Hematopoietic multipotent progenitor cell treated with erythropoietin and hydrocortisone succinate and interleukin-3 and kit ligand, for 17 days (in vitro differentiated cells): ENCODE measurements around the gene ASTN2.

ENCODE experiments used
- DNase-seq: peaks from one replicate; pipeline ENCODE4 v3.0.0-alpha.2; 2015; ENCODE audit warnings: low spot score

The ASTN2 gene

GRCh38 chr9:117245175-117245829 lies 169.6 kb downstream of the ASTN2 start:
- DNase-seq: no peak

DNA sequence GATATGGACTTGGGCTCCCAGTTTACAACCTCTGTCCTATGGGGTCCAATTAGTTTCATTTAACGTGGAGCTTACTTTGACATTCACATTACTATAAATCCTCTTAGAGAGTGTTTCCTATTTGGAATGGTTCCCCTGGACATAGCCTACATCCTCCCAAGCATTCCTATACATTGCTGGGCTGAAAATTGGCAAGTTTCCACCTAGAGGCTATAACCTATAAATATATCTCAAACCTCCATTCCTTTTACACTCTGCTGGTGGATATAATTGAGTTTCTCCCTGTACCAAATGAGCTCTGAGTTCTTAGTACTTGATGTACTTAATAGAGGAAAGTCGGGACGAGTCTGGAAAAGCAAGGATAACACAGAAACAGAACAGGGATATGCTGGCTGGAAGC lies 172.8 kb downstream of the ASTN2 start:
- no peak for DNase-seq

- no peak for DNase-seq
Observed at GRCh38 chr9:117239428-117239827, 175.4 kb downstream of the ASTN2 start.

DNA sequence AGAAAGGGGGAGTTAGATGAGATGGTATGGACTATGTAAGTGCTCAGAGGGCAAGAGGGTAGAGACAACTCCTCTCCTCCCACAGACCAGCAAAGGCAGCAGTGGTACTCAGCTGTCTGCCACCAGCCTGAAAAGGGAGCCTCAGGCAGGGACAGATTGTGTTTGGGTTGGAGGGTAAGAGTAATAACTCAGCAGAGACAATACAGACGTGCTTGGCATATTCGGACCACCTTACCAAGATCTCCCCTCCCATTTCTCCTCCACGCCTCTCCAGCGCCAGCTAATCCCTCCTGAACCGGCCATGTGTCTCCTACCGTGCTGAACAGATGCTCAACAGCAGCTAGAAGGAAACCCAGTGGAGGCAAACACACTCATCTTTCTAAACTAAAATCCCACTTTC lies 180.8 kb downstream of the ASTN2 start:
- no peak for DNase-seq

DNA sequence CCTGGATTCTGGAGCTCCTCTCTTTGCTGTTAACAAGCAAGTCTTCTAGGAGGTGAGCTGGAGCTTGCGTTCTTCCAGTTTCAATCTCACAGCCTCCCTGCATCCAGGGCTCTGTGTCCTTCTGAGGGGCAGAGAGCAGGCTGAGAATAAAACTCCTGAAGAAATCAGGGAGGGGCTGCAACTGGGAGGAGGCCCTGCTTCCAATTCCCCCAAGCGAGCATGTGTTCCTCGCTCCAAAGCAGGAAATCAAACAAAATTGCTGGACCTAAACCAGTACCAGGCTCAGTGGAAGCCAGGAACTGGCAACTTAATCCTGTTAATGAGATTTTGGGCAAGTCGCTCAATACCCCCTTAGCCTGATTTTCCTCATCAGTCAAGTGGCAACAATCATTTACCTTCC lies 181.8 kb downstream of the ASTN2 start:
- DNase-seq: no peak

- no peak for DNase-seq
Observed at GRCh38 chr9:117232281-117232680, 182.6 kb downstream of the ASTN2 start.

- no peak for DNase-seq
Observed at GRCh38 chr9:117231012-117231411, 183.8 kb downstream of the ASTN2 start.

DNA sequence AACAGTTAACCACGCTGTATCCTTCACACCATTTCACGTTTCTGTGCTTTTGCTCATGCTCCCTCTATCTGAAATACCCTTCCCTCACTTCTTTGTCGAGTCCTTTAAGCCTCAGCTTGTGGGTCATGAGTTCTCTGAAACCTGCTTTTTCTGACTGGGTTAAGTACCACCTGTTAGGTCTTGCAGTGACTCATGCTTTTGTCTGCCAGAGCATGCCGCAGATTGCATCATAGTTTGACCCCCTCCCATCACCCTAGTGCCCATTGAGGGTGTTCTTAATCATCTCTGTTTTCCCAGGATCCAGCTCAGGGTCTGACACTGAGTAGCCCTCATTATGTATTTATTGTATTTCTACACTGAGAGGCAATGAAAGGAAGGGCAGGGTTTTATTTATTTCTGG lies 190.2 kb downstream of the ASTN2 start:
- no peak for DNase-seq

DNA sequence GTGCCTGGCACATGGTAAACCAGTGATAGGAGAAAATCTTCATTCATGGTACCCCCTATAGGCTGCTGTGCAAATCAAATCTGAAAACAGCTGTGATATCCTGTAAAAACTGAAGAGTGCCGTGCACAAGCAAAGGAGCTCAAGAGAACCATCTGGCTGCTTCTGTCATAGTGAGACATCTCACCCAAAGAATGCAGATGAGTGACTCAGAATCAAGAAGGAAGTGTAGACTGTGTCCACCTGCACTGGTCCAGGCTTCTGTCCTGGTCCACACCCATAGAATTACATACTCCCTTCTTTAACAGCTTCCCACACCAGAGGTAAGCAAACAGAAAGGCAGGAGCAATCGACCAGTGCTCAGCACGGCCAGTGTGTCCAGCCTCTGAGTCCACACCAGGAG lies 195.9 kb downstream of the ASTN2 start:
- DNase-seq: no peak

DNA sequence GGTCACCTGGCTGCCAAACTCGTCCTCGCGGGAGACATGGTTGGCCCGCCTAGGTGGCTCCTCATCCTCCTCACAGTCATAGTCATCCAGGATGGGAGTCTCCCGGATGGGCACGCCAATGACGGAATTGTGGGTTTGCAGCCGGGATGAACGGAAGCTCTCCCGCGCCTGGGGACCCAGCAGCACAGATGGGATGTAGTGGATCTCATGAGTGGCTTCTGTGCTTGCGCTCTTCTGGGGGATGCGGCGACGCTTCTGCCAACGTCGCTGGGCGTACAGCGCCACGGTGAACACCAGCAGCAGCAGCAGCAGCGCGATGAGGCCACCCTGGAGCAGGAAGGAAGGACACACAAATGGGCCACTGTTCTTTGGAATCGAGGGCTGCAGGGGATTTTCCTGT lies 200.4 kb downstream of the ASTN2 start:
- DNase-seq: no peak

GRCh38 chr9:117211280-117211679 lies 203.6 kb downstream of the ASTN2 start:
- DNase-seq: no peak

GRCh38 chr9:117205806-117206205 lies 209.1 kb downstream of the ASTN2 start:
- no peak for DNase-seq

DNA sequence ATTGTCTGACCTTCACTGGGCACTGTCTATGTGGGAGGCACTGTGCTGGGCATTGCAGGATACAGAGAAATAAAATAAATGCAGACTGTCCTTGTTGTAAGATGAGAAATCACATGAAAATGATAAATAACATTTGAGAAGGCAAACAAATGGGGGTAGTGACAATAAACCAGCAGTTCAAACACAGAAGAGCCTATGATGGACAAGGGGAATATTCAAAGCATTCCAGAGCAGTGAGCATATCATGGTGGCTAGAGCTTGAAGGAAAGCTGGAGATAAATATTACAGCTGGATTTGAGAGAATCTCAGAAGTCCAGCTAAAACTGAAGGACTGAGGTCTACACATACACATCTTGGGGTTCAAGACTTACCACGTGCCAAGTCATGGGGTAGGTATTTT lies 209.9 kb downstream of the ASTN2 start:
- no peak for DNase-seq

DNA sequence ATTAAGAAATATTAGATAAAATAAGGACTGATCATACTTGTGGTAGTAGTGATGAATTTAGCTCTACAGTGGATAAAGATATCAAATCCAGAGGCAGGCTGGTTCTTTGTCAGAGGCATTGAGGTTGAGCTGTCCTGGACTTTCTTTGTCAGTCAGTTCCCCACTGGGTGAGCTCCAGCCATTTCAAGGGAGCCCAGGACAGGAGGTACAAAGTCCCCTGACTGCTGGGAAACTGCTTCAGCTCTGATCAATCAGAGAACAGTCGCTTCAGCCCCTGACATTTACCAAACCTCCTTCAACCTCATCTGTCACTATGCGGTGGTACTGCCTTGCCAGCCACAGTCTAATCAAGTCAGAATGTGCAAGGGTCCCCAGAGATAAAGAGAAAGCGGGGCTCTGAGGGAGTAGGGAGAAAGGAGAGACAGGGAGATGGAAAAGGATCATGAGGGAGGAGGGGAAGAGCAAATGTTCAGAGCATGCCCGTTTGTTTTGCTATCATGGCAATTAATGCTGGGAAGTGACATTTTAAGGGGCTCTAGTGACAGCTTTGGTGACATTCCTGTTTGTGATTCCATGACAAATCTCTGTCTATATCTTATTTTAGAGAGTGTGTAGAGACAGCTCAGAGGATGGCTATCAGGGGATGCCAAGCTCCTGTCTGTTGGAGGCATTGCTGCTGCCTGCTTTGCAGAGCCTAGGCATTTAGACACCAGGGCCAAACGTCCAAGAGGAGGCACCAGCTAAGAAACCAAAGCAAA lies 223.2 kb downstream of the ASTN2 start:
- no peak for DNase-seq

DNA sequence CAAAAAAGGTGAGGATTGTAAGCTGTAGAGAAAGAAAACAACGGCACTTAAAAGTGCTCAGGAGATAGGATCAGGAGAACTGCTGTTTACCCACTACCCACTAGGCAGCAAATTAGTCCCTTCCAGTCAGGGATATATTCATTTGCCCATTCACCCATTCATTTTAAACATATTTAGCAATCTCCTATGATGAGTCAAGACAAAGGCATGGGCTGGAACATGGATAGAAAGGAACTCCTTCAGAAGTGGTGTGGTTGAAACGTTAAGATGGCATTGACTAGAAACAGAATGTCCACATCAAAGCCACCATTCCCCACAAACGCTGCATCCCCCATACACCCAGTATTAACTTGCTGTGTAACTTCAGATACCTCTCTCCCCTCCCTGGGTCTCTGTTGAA lies 225.7 kb downstream of the ASTN2 start:
- DNase-seq: no peak

- DNase-seq: no peak
Observed at GRCh38 chr9:117188394-117188793, 226.5 kb downstream of the ASTN2 start.

GRCh38 chr9:117187498-117187897 lies 227.4 kb downstream of the ASTN2 start:
- no peak for DNase-seq

DNA sequence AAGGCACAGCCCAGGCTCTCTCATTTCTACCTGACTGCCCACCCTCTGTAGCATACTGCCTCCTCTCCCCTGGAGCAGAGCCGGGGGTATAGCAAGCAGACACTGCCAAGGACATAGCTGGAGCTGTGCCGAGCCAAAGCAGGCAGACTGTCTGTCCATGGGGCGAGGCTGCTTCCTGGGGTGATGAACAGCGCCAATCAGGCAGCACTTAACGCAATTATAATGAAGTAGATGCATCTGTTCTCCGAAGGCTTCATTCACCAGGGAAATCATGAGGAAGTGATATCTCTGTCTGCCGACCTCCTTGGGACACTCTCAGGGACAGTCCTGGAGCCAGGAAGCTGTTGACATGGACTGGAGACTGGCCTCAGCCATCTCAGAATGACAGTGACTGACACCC lies 230.7 kb downstream of the ASTN2 start:
- DNase-seq: no peak

GRCh38 chr9:117182046-117182445 lies 232.8 kb downstream of the ASTN2 start:
- no peak for DNase-seq

DNA sequence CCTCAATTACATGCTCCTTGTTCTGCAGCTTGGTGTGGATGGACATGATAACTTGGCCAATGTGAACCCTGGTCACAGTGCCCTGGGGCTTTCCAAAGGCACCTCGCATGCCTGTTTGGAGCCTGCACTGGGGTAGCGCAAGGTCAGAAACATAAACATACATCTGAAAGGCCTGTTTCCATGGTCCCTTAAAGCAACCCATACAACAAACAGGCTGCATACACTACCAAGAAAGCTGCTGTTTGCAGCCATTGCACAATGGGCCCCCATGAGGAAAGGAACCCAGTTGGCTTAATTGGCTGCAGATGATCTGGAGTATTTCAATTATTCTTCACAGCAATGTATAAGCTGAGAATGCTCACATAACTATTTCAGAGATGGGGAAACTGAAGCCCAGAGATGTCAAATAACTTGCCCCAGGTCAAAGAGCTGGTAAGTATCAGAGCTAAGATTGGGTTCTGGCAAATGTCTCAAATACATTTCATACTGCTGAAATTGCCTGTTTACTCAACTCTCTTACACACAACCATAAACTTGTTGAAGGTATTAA lies 233.9 kb downstream of the ASTN2 start:
- no peak for DNase-seq

- DNase-seq: no peak
Observed at GRCh38 chr9:117178596-117179375, 236.1 kb downstream of the ASTN2 start.

DNA sequence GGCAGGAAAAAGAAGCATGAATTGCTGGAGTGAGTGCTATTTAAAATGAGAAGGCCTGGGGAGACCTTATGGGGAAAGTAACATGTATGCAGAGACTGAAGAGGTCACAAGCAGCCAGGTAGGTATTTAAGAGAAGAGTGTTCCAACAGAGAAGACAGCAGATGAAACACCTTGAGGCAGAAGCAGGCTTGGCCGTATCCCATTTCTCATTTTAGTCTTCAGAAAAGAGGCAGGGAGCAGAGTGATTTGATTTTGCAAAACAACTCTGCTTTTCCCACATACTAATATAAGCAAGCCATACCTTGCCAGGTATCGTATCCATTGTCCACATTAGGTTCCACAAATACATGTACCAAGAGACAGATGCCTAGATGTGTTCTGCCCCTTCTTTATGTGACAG lies 244.3 kb downstream of the ASTN2 start:
- no peak for DNase-seq

DNA sequence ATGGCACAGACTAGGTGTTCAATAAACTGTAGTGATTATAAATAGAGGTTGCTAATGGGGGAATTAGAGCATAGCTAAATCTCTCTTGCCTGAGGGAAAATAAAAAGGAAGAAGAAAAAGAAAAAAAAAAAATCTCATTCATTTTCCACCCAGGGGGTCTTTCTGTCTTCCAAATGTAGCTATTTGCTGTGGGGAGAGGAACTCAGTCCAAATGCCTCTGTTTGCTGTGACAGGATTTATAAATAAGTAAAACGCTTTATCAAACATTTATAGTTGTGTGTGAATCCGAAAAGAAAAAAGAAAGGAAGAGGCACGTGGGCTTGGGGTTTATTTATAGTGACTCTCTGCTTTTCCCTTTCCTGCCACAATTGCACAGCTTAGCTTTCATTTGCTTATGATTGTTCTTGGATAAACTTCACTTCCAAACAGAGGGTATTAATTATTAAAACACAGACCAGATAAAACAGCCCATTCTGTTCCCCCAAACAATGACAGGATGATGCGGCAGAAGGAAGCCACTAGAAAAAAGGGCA lies 245.7 kb downstream of the ASTN2 start:
- no peak for DNase-seq
